Hepatocyte (in vitro differentiated cells): ENCODE measurements around the gene ABCA8.

ENCODE experiments used
- CTCF ChIP-seq: fragments of 200-600 bp; sonication (generic); IDR thresholded peaks from 2 replicates; pipeline ENCODE4 v1.5.1; 2016; ENCODE audit warnings: antibody characterized with exemption, mild to moderate bottlenecking; ENCODE audit not compliant: poor library complexity
- EZH2 ChIP-seq: fragments of 200-600 bp; sonication (generic); IDR thresholded peaks from 2 replicates; pipeline ENCODE4 v1.6.1; 2016; ENCODE audit warnings: antibody characterized with exemption, mild to moderate bottlenecking, borderline replicate concordance
- EZH2phosphoT487 ChIP-seq: fragments of 200-600 bp; sonication (generic); IDR thresholded peaks from one replicate; pipeline ENCODE4 v1.6.1; 2018; ENCODE audit warnings: antibody characterized with exemption, mild to moderate bottlenecking, low read depth, moderate library complexity; ENCODE audit not compliant: unreplicated experiment, severe bottlenecking

GRCh38 chr17:68941761-68942160 is 13.4 kb downstream of the ABCA8 start:
- no peak for TF ChIP-seq CTCF
- no peak for TF ChIP-seq EZH2
- no peak for TF ChIP-seq EZH2phosphoT487
